Activated T-cell treated with anti-CD3 and anti-CD28 coated beads, Interleukin-2, amount 50 U/mL, for 24 hours (primary cell): ENCODE measurements around the gene NAP1L4.

Experiments
- DNase-seq: peaks from one replicate; pipeline ENCODE4 v3.0.0-alpha.2; 2020
- H3K27ac Mint-ChIP-seq: 2 replicates; pipeline ENCODE4 v1.8.0; 2020; ENCODE audit warnings: mild to moderate bottlenecking, mixed read lengths
- H3K27me3 Mint-ChIP-seq: 2 replicates; pipeline ENCODE4 v1.8.0; 2020; ENCODE audit warnings: mixed read lengths
- H3K36me3 Mint-ChIP-seq: 2 replicates; pipeline ENCODE4 v1.8.0; 2020; ENCODE audit warnings: low read depth, mixed read lengths
- H3K4me1 Mint-ChIP-seq: 2 replicates; pipeline ENCODE4 v1.8.0; 2020; ENCODE audit warnings: low read depth, mixed read lengths
- H3K4me3 Mint-ChIP-seq: 2 replicates; pipeline ENCODE4 v1.8.0; 2020; ENCODE audit warnings: mild to moderate bottlenecking, moderate library complexity, mixed read lengths
- H3K9me3 Mint-ChIP-seq: 2 replicates; pipeline ENCODE4 v1.8.0; 2020; ENCODE audit warnings: mixed read lengths

NAP1L4 gene

DNA sequence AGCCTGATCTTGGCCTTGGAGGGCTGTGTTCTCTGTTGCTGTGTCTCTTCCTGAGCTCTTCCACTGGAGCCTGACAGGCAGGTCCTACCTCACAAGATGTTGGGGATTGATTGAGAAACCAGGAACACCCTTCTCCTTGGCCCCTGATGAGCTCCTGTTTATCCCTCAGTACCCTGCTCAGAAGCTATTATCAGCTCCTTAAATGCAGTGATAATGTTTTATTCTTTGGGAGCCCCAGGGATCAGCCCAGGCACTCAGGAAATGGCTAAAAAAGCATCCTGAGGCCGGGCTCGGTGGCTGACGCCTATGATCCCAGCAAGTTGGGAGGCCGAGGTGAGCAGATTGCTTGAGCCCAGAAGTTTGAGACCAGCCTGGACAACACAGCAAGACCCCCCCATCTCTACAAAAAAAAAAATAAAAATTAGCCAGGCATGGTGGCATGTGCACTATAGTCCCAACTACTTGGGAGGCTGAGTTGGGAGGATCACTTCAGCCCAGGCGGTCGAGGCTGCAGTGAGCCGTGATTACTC, 58.0 kb downstream of the NAP1L4 start:
- Mint-ChIP-seq H3K4me3 (no peak overlapping the region), H3K4me1 (peaks cover 23% of the 10 kb centered on the region), H3K27ac (no peak overlapping the region), H3K9me3 (peaks cover 14% of the 10 kb centered on the region), H3K36me3 (peaks cover 9% of the 10 kb centered on the region), H3K27me3 (peaks cover 4% of the 10 kb centered on the region)
- DNase-seq, result no peak

DNA sequence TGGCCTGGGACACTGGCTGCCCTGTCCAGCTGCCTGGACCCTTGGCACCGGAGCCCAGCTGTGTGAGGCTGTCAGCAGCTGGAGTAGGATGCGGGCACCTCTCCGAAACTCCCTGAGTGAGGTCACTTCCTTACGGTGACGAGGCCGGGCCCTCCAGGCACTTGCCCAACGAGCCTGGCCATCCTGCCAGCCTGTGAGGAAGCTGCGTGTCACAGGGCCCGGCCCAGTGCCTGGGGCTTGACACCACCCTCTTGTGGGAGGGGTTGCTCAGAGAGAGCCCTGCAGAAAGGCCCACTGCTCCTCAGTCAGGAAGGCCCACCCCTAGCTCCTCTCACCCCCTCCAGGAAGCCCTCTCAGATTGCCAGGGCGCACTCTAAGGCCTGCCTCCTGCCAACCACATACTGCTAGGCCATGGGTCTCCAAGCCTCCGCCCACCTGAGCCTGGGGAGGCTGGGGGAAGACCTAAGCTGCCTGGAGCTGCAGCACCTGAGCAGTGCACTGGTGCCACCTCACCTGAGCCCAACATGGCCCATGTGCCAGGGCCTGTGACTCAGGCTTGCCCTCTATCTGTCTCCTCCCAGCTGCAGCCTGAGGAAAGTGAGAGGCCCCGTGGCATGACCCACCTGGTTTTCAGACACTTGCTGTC, 58.6 kb downstream of the NAP1L4 start:
- Mint-ChIP-seq H3K27ac (peak overlapping the region; percentile 67), H3K27me3 (peaks cover 7% of the 10 kb centered on the region)

DNA sequence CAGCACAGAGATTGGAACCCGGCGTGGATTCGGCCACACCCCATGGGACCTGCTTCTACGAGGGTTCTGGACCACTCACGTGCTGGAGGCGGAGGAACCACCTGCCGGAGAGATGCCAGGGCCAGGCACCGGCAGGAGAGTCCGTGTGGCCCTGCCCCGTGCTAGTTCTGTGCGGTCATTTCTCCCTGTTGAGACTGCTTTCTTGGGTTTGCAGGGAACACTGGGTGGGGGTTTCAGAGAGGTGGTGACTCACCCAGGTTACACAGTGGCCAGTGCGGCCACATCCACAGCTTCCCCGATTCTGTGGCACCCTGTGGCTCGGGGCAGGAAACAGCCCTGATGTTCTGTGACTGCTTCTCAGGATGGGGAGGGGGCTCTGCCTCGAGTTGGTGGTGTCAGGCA, 59.3 kb downstream of the NAP1L4 start:
- Mint-ChIP-seq H3K27me3 (peaks cover 13% of the 10 kb centered on the region), H3K4me3 (no peak overlapping the region), H3K9me3 (peaks cover 6% of the 10 kb centered on the region), H3K4me1 (peaks cover 30% of the 10 kb centered on the region), H3K27ac (peak overlapping the region; percentile 67), H3K36me3 (peaks cover 3% of the 10 kb centered on the region)
- DNase-seq, result no peak

More for the DNA sequence above, 58.6 kb downstream of the NAP1L4 start:
- Mint-ChIP-seq H3K4me1 (peaks cover 25% of the 10 kb centered on the region), H3K4me3 (no peak overlapping the region), H3K9me3 (peaks cover 8% of the 10 kb centered on the region), H3K36me3 (peaks cover 3% of the 10 kb centered on the region)
- no peak for DNase-seq

DNA sequence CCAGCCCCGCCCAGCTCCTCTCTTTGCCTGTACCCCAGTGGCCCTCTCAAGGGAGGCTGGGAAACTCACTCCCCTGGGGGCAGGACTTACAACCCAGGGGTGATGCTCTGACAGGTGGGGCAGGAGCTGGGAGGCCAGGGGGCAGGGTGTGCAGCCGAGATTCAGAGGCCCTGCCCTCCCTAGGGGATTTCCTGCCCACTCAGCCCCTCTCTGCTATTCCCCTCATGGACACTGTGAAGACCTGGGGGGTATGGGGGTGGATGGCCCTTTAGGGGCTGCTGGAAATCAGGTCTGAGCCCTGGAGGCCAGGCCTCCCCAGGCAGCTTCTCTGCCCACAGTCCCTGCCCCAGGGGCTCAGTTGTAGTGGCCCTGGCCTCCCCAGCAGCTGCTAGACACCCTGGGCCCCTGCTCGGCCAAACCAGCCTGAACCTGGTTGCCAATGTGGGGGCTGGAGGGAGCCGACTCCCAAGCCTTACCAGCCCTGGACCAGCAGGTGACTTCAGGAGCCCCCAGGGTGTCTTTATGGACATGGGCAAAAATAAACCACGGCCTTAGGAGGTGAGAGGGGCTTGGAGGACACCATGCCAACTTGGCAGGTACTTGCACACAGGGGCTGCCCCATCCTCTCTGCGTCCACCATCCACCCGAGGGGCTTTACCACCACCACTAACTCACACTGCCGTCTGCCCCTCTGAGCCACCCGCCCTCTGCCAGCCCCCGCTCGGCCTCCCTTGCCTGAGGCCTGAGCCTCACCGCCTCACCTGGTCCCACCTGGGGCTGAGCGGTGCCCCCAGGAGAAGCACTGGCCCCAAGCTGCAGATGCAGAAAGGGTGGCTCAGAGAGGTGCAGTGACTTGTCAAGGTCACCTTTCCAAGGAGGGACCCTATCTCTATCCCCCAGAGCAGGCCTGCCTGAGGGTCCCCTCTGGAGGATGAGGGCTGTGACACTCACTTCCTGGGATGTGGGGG, 60.1 kb downstream of the NAP1L4 start:
- H3K9me3 Mint-ChIP-seq, result no peaks in the 10 kb centered on the region
- peak overlapping the region; percentile 67 for H3K27ac Mint-ChIP-seq
- DNase-seq, result no peak
- H3K27me3 Mint-ChIP-seq, result peaks cover 21% of the 10 kb centered on the region
- H3K36me3 Mint-ChIP-seq, result no peaks in the 10 kb centered on the region
- H3K4me3 Mint-ChIP-seq, result no peak overlapping the region
- peaks cover 34% of the 10 kb centered on the region for H3K4me1 Mint-ChIP-seq

DNA sequence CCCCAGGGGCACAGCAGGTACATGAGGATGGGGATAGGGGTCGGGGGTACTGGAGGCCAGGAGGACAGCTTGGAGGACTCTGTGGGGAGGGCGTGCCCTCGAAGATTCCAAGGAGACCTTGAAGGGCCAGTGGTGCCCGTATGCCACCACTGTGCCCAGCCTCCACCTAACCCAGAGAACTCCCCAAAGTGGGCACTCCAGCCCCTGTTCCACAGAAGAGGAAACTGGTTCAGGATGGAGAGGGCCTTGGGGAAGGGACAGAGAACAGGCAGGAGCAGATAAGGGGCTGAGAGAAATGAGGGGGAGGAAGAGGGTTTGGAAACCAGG, 60.7 kb downstream of the NAP1L4 start:
- H3K4me3 Mint-ChIP-seq, result no peak overlapping the region
- H3K9me3 Mint-ChIP-seq, result no peaks in the 10 kb centered on the region
- DNase-seq, result no peak
- peaks cover 28% of the 10 kb centered on the region for H3K27me3 Mint-ChIP-seq
- H3K4me1 Mint-ChIP-seq, result peaks cover 34% of the 10 kb centered on the region
- no peak overlapping the region for H3K27ac Mint-ChIP-seq
- H3K36me3 Mint-ChIP-seq, result no peaks in the 10 kb centered on the region

DNA sequence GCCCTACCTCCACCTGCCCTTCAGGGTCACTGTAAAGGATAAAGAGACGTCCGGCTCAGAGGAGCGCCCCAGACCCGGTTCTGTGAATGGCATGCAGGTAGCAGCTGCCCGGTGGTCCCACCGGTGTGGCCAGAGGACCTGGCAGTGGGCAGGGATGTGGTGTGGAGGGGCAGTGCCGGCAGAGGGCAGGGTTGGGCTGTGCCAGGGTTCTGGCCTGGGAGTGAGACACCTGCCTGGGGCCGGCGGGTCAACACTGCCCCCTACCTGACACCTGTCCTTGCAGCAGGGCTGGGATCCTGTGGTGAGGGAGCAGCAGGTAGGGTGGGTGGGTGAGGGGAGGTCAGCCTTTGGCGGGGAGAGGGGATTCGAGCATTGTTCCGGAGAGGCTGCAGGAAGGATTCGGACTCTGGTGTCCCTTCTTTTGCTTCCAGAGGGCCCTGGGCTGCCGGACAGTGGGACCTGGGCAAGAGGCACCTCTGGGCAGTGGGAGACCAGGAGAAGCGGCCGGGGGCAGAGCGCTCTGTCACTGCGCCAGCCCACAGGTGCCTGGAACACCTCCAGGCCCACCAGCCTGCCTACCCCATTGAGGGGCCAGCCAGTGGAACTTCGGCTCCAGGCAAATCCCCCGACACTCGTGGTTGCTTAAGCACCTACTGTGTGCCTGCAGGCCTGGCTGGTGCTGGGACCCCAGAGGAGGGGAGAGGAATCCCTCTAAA, 61.3 kb downstream of the NAP1L4 start:
- no peaks in the 10 kb centered on the region for H3K9me3 Mint-ChIP-seq

DNA sequence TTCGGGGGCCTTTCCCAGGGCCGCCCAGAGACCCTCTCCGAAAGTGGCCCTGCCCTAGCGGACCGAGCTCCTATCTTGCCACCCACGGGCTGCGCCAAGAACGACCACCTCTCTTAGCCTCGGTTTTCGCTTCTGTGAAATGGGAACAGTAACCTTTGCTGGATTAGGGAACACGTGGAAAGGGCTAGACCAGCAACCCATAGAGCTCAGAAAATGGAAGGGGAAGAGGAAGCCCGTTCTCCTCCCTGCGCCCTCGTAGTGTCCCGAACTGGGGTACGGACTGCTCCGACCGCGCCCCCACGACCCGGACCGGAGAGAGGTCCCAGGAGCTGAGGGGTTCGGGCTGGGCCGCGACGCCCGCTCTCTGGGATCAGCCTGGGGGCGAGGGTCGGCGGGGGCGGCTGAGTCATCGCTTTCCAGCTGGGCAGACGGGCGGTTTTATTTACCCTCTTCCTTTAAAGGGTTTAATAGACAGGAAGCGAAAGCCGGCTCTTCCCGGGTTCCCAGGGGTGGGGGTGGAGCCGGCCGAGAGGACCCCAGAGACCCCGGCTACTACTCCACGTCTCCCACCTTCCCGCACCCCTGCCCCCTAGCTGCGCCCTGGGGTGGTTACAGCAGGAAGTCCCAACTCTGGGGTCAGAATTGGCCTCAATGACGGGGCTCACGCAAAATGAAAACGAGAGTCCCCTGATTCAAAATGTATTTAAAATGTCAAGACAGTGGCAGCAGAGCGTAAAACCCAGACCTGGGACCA, 62.0 kb downstream of the NAP1L4 start:
- H3K27me3 Mint-ChIP-seq, result peaks cover 30% of the 10 kb centered on the region
- no peaks in the 10 kb centered on the region for H3K9me3 Mint-ChIP-seq
- no peaks in the 10 kb centered on the region for H3K36me3 Mint-ChIP-seq
- peak; percentile 63 for DNase-seq
- H3K27ac Mint-ChIP-seq, result peak overlapping the region; percentile 88
- peak overlapping the region; percentile 74 for H3K4me3 Mint-ChIP-seq
- H3K4me1 Mint-ChIP-seq, result peaks cover 34% of the 10 kb centered on the region

More for the DNA sequence above, 61.3 kb downstream of the NAP1L4 start:
- DNase-seq, result peak; percentile 63
- peaks cover 30% of the 10 kb centered on the region for H3K27me3 Mint-ChIP-seq
- peak overlapping the region; percentile 74 for H3K4me3 Mint-ChIP-seq
- no peaks in the 10 kb centered on the region for H3K36me3 Mint-ChIP-seq
- H3K27ac Mint-ChIP-seq, result peak overlapping the region; percentile 88
- peaks cover 34% of the 10 kb centered on the region for H3K4me1 Mint-ChIP-seq

DNA sequence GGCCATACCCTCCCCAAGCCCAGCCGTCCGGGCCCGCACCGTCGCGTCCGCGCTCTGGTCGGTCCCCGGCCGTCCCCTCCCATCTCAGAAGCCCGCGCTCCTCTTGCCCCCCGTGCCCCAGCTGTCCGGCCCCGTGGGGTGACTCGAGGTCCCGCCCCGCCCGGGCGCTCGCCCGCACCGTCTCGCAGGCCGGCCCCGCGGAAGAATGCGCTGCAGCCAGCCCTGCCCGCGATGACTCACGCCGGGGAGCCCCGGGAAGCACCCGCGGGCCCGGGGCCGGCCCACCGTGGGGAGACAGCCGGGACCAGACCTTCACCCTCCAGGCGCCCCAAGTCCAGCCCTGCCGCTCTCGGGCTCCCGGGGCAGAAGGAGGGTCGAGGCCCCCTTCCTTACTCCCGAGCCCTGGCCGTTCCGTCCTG, 62.6 kb downstream of the NAP1L4 start:
- peaks cover 34% of the 10 kb centered on the region for H3K4me1 Mint-ChIP-seq
- peaks cover 30% of the 10 kb centered on the region for H3K27me3 Mint-ChIP-seq
- peak overlapping the region; percentile 74 for H3K4me3 Mint-ChIP-seq
- no peaks in the 10 kb centered on the region for H3K9me3 Mint-ChIP-seq
- DNase-seq, result peak; percentile 73
- H3K27ac Mint-ChIP-seq, result peak overlapping the region; percentile 83
- H3K36me3 Mint-ChIP-seq, result no peaks in the 10 kb centered on the region

DNA sequence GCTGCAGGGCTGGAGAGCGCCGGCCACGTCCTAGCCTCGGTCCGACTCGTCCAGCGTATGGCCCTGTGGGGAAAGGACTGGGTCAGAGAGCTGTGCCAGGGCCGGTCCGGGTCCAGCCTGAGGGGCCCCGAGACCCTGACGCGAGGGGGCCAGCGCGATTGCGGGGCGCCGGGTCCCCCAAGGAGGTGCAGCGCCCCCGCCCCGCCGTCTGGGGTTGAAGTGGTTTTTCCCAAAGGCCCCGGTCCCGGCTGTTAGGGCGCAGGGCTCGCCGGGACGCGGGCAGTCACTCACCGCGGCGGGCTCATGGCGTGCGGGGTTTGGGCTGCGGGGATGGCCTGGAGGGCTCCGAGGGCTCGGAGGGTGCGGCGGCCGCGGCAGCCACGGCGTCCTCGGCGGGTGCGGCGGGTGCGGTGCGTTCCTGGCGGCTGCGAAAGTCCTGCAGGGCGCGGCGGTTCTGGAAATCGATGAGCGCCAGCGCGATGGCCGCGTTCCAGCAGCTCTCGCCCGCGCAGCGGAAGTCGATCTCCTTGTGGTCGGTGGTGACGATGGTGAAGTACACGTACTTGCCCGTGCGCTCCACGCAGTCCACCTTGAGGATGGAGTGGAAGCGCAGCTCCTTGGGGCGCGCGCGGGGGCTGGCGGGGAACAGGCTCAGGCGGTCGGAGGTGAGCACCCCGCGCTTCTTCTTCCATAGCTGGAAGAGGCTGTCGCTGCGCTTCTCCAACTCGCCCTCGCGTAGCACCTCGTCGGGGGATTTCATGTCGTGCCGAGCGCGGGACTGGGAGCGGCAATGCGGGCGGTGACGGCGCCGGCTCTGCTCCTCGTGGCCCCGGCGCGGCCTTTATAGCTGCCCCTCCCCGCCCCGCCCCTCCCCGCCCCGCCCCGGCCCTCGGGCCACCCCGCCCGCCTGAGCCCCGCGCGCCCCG, 63.3 kb downstream of the NAP1L4 start, which contains the start of gene PHLDA2:
TSS of gene PHLDA2 (minus strand) at position 816 of the 926 bp plus-strand sequence. CDS start at position 760, 56 bp downstream.
- peak; percentile 73 for DNase-seq

DNA sequence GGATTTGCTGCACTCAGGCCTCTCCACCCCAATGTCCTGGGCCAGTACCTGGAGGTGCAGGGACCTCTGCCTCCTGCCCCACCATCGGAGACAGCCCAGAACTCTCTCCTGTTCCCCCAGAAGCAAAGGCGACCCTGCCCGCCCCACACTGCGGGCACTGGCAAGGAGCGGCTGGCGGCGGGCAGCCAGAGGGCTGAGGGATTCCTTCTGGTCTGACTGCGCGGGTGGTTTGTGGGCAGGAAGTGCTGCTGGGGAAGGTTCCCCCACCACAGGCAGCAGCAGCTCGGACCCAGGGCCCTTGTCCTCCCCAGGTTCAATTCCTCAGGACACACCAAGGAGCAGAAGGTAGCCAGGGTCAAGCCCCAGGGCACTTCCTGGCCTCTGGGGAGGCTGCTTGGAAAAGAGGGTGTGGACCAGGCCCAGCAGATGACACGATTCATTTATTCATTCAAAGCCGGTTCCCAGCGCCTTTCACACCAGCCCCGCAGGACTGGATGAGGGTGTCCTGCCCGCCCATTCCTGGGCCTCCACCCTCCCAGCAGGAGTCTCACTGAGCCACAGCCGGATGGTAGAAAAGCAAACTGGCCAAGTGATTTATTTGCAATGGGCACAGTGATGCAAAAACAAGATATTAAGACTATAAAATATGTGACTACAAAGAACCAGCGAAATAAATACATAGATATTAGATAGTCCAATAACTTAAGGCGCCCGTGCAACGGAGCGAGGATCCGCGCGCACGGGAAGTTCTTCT, 64.1 kb downstream of the NAP1L4 start:
- DNase-seq, result no peak
- Mint-ChIP-seq H3K27me3 (peaks cover 30% of the 10 kb centered on the region), H3K4me1 (peaks cover 26% of the 10 kb centered on the region), H3K27ac (peak overlapping the region; percentile 37), H3K9me3 (no peaks in the 10 kb centered on the region), H3K4me3 (peak overlapping the region; percentile 79), H3K36me3 (no peaks in the 10 kb centered on the region)

More for the DNA sequence above, 63.3 kb downstream of the NAP1L4 start, which contains the start of gene PHLDA2:
- Mint-ChIP-seq H3K27ac (peak within 1 kb of the TSS; percentile 83), H3K9me3 (no peaks in the 10 kb centered on the region), H3K4me3 (peak within 1 kb of the TSS; percentile 79), H3K4me1 (peaks cover 33% of the 10 kb centered on the region), H3K27me3 (peaks cover 30% of the 10 kb centered on the region), H3K36me3 (no peaks in the 10 kb centered on the region)

DNA sequence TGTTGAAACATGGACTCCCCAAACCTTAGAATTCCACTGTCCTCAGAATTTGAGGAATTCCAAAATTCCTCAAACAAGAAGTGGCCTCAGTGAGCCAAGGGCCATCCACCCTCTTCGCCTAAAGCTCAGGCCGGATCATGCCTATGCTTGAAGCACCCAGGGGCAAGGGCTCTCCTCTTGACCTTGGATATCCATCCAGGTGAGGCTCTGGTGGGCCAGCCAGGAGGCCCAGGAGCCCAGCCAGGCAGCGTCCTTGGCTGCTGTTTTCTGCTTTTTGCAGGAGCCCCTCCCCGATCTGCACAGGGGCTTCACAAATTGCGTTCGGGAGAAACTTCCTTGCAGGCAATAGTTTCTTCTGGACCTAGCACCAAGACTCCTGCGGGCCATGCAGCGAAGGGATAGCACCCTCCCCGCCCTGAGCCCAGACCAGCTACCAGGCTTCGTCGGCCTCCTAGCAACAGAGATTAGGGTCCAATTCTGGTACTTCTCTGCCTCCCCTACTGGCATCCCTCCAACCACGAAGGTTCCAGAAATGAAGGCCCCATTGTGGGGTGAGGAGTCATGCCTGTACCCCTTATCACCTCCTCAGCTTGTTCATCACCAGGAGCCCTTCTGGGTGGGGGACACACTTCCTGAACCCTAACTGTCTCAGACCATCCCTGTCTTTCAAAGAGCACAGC, 64.9 kb downstream of the NAP1L4 start:
- no peak overlapping the region for H3K27ac Mint-ChIP-seq
- no peaks in the 10 kb centered on the region for H3K36me3 Mint-ChIP-seq
- peaks cover 30% of the 10 kb centered on the region for H3K27me3 Mint-ChIP-seq
- DNase-seq, result no peak
- peak overlapping the region; percentile 79 for H3K4me3 Mint-ChIP-seq
- no peaks in the 10 kb centered on the region for H3K9me3 Mint-ChIP-seq
- H3K4me1 Mint-ChIP-seq, result peaks cover 20% of the 10 kb centered on the region

DNA sequence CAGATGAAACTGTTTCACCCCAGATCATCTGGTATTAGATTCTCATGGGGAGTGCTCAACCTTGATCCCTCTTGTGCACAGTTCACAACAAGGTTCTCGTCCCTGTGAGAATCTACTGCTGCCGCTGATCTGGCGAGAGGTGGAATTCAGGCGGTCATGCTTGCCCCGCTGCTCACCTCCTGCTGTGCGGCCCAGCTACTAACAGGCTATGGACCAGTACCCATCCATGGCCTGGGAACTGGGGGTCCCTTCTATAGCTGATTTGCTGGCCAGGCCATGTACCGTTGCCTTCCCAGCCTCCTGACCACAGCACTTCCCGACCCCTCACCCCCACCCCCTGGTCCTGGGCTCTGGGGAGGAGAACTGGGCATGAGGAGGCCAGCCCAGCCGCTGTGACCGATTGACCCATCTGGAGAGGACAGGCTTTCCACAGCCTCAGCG, 65.5 kb downstream of the NAP1L4 start:
- Mint-ChIP-seq H3K36me3 (no peaks in the 10 kb centered on the region), H3K27ac (no peak overlapping the region), H3K4me1 (peaks cover 20% of the 10 kb centered on the region), H3K4me3 (no peak overlapping the region), H3K9me3 (no peaks in the 10 kb centered on the region), H3K27me3 (peaks cover 30% of the 10 kb centered on the region)
- no peak for DNase-seq
